Epidermal melanocyte (primary cell): ENCODE measurements around the gene MESP1.

Experiments
- DNase-seq: peaks from one replicate; pipeline ENCODE4 v3.0.0; 2011; ENCODE audit warnings: low spot score; ENCODE audit not compliant: insufficient read length

MESP1 gene

GRCh38 chr15:89758981-89759380 is 7.9 kb upstream of the MESP1 start:
- DNase-seq, result no peak

GRCh38 chr15:89758283-89758682 is 7.2 kb upstream of the MESP1 start:
- DNase-seq, result no peak

GRCh38 chr15:89756897-89757296 is 5.8 kb upstream of the MESP1 start:
- no peak for DNase-seq

GRCh38 chr15:89755701-89756100 is 4.7 kb upstream of the MESP1 start:
- no peak for DNase-seq

GRCh38 chr15:89754361-89755154 is 3.5 kb upstream of the MESP1 start:
- peak; percentile 33 for DNase-seq

- DNase-seq, result no peak
Measured at GRCh38 chr15:89753855-89754254, 2.8 kb upstream of the MESP1 start.

GRCh38 chr15:89751748-89752147 is 699 bp upstream of the MESP1 start:
- no peak for DNase-seq

GRCh38 chr15:89749951-89750559 is 994 bp downstream of the MESP1 start:
- no peak for DNase-seq

GRCh38 chr15:89749526-89749925 is 1.5 kb downstream of the MESP1 start:
- DNase-seq, result no peak

GRCh38 chr15:89749054-89749453 is 2.0 kb downstream of the MESP1 start:
- no peak for DNase-seq

- DNase-seq, result no peak
Measured at GRCh38 chr15:89747708-89748682, 3.1 kb downstream of the MESP1 start.

GRCh38 chr15:89746386-89746780 is 4.7 kb downstream of the MESP1 start:
- DNase-seq, result no peak

GRCh38 chr15:89745768-89746167 is 5.3 kb downstream of the MESP1 start:
- DNase-seq, result no peak

GRCh38 chr15:89745131-89745530 is 5.9 kb downstream of the MESP1 start:
- DNase-seq, result no peak

- DNase-seq, result no peak
Measured at GRCh38 chr15:89743594-89743993, 7.5 kb downstream of the MESP1 start.

GRCh38 chr15:89743011-89743410 is 8.0 kb downstream of the MESP1 start:
- no peak for DNase-seq

GRCh38 chr15:89740137-89740536 is 10.9 kb downstream of the MESP1 start:
- peak; percentile 60 for DNase-seq

GRCh38 chr15:89735773-89736172 is 15.3 kb downstream of the MESP1 start:
- no peak for DNase-seq

- no peak for DNase-seq
Measured at GRCh38 chr15:89732451-89733172, 18.4 kb downstream of the MESP1 start.

GRCh38 chr15:89731275-89731674 is 19.8 kb downstream of the MESP1 start:
- DNase-seq, result no peak

- DNase-seq, result no peak
Measured at GRCh38 chr15:89728254-89728653, 22.8 kb downstream of the MESP1 start.
